Suprapubic skin (tissue), 3 donors: Measurements from ENCODE around the gene CACNA2D2.

Experiments used
- POLR2A ChIP-seq, 2 donors: fragments of 450-650 bp; IDR thresholded peaks; one replicate each; pipeline ENCODE4 v1.6.1; 2017; ENCODE audit warnings: antibody characterized with exemption in 2 of 2, mild to moderate bottlenecking in 2 of 2, moderate library complexity in 2 of 2
- TF ChIP-seq, protein P1 (sequence below), 2 donors: fragments of 200-600 bp in 1 of 2; fragments of 450-650 bp in 1 of 2; sonication (generic) in 1 of 2; IDR thresholded peaks; one replicate each; pipeline ENCODE4 v1.5.1; 2016 to 2019; ENCODE audit warnings: antibody characterized with exemption in 2 of 2, mild to moderate bottlenecking in 1 of 2, moderate library complexity in 1 of 2

DNA sequence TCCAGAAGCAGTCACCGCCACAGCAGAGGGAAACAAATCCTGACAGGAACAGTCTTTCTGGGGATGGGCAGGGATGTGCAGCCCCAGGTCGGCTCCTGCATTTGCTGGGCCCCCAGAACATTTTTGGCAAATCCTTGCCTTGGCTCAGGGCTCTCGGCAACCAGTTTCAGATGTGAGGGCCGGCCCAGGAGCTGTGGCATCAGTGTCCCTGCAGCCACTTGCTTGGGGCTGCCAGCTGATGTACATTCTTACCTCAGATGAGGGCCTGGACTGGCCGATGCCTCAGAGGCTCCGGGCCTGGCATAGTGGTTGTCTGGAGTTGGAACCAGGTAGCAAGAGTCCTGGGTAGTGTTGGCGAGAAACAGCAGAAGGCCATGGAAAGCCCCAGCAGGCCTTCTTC is 148.6 kb downstream of the CACNA2D2 start:
- TF ChIP-seq, protein P1, sequence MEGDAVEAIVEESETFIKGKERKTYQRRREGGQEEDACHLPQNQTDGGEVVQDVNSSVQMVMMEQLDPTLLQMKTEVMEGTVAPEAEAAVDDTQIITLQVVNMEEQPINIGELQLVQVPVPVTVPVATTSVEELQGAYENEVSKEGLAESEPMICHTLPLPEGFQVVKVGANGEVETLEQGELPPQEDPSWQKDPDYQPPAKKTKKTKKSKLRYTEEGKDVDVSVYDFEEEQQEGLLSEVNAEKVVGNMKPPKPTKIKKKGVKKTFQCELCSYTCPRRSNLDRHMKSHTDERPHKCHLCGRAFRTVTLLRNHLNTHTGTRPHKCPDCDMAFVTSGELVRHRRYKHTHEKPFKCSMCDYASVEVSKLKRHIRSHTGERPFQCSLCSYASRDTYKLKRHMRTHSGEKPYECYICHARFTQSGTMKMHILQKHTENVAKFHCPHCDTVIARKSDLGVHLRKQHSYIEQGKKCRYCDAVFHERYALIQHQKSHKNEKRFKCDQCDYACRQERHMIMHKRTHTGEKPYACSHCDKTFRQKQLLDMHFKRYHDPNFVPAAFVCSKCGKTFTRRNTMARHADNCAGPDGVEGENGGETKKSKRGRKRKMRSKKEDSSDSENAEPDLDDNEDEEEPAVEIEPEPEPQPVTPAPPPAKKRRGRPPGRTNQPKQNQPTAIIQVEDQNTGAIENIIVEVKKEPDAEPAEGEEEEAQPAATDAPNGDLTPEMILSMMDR (IDR thresholded peaks at IDR 0.05) = no peak
- no peak for TF ChIP-seq POLR2A (IDR thresholded peaks at IDR 0.05)
